GM12878 (cell line): ENCODE data around the gene GJB6. TPM values are rescaled to one million over a fixed set of nuclear protein-coding genes. Genes with fewer than 3 reads are reported as not detected.

Source experiments
- ATAC-seq: fragments of 200-7000 bp; cut with Tn5 transposase; 3 replicates; pipeline ENCODE4 v1.9.1; 2020; ENCODE audit warnings: mild to moderate bottlenecking, moderate library complexity
- BruUV-seq: library from RNA; stranded (reverse); fragments of 400-500 nt; replicated peaks from 2 replicates; lab custom pipeline; 2021; lab: Mats Ljungman, UMichigan
- CTCF ChIA-PET: fragments of 300-600 bp; sonication (Branson Sonifier 250); formaldehyde crosslinking; extraction: SDS; loops from one replicate; lab custom pipeline; 2021; ENCODE audit warnings: inconsistent platforms; lab: Yijun Ruan, JAX
- POLR2A ChIA-PET: fragments of 350-600 bp; formaldehyde crosslinking; extraction: SDS; loops from one replicate; lab custom pipeline; 2021; ENCODE audit warnings: inconsistent platforms; lab: Charles Lee
- RAD21 ChIA-PET: fragments of 300-600 bp; sonication (Branson Sonifier 250); formaldehyde crosslinking; loops from one replicate; lab custom pipeline; 2023; ENCODE audit warnings: antibody characterized with exemption; ENCODE audit not compliant: unreplicated experiment; lab: Charles Lee
- SMC1A ChIA-PET: fragments of 300-600 bp; sonication (Branson Sonifier 250); formaldehyde crosslinking; loops from one replicate; lab custom pipeline; 2023; ENCODE audit not compliant: unreplicated experiment, uncharacterized antibody; lab: Charles Lee
- DNase-seq: peaks from one replicate; pipeline ENCODE4 v3.0.0-alpha.2; 2011; ENCODE audit warnings: low read depth, low spot score
- FAIRE-seq: peaks from 3 replicates; lab custom pipeline; 2011; peaks lifted over from hg19 to GRCh38; lab: Jason Lieb, UNC
- H2AFZ ChIP-seq: 2 replicates; pipeline ENCODE4 v1.6.0; 2011; ENCODE audit warnings: low read depth, low read length, control low read depth; ENCODE audit not compliant: control insufficient read depth
- H3K27ac ChIP-seq: 2 replicates; pipeline ENCODE4 v1.5.1; 2011; ENCODE audit warnings: control low read depth; ENCODE audit not compliant: control insufficient read depth, insufficient read depth
- H3K27me3 ChIP-seq, 2 experiments: replicated peaks in 1 of 2; 2 replicates each; pipeline versions ENCODE4 v1.6.0 to v1.6.1; 2011; ENCODE audit warnings: low read length in 1 of 2; ENCODE audit not compliant: control insufficient read depth in 2 of 2, insufficient read depth in 2 of 2
- H3K36me3 ChIP-seq, 2 experiments: 2 replicates each; pipeline ENCODE4 v1.5.1; 2011; ENCODE audit warnings: low read length in 1 of 2; ENCODE audit not compliant: control insufficient read depth in 2 of 2, insufficient read depth in 2 of 2
- H3K4me1 ChIP-seq: 2 replicates; pipeline ENCODE4 v1.6.1; 2011; ENCODE audit warnings: mild to moderate bottlenecking, low read length, moderate library complexity, mixed read lengths; ENCODE audit not compliant: control insufficient read depth, insufficient read depth
- H3K4me2 ChIP-seq: 2 replicates; pipeline ENCODE4 v1.6.0; 2011; ENCODE audit warnings: control low read depth; ENCODE audit not compliant: control insufficient read depth, insufficient read depth
- H3K4me3 ChIP-seq: fragments of 200-600 bp; sonication (generic); 2 replicates; pipeline ENCODE4 v1.5.1; 2016
- H3K79me2 ChIP-seq: 2 replicates; pipeline ENCODE4 v1.6.0; 2011; ENCODE audit warnings: low read length; ENCODE audit not compliant: control insufficient read depth, insufficient read depth
- H3K9ac ChIP-seq: 2 replicates; pipeline ENCODE4 v1.8.0; 2011; ENCODE audit warnings: low read length, control low read depth, mixed read lengths; ENCODE audit not compliant: control insufficient read depth, insufficient read depth
- H3K9me3 ChIP-seq: replicated peaks from 3 replicates; pipeline ENCODE4 v1.5.1; 2011; ENCODE audit warnings: mild to moderate bottlenecking, low read length; ENCODE audit not compliant: control insufficient read depth, insufficient read depth
- H4K20me1 ChIP-seq: 2 replicates; pipeline ENCODE4 v1.6.0; 2011; ENCODE audit not compliant: control insufficient read depth, insufficient read depth
- BCLAF1 ChIP-seq: fragments of 450-650 bp; IDR thresholded peaks from 2 replicates; pipeline ENCODE4 v1.6.1; 2017; ENCODE audit warnings: antibody characterized with exemption, mild to moderate bottlenecking, moderate library complexity
- CEBPB ChIP-seq, 2 experiments: fragments of 150-350 bp in 1 of 2; IDR thresholded peaks; 2 replicates each; pipeline ENCODE4 v1.6.1; 2012 to 2014; ENCODE audit warnings: low read depth in 2 of 2, low read length in 2 of 2, borderline replicate concordance in 1 of 2, inconsistent platforms in 1 of 2
- EP300 ChIP-seq, 2 experiments: fragments of 150-350 bp in 1 of 2; IDR thresholded peaks; 2 replicates each; pipeline ENCODE4 v1.6.1; 2011 to 2012; ENCODE audit warnings: low read depth in 2 of 2, low read length in 2 of 2, borderline replicate concordance in 1 of 2, improper control_type of control experiment in 1 of 2, inconsistent platforms in 1 of 2; ENCODE audit not compliant: control insufficient read depth in 1 of 2
- FOS ChIP-seq: IDR thresholded peaks from 3 replicates; pipeline ENCODE4 v1.6.1; 2011; ENCODE audit warnings: borderline replicate concordance; ENCODE audit not compliant: insufficient read length; ENCODE audit errors: extremely low read depth
- HDAC6 ChIP-seq: fragments of 200-600 bp; sonication (generic); IDR thresholded peaks from one replicate; pipeline ENCODE4 v1.8.0; 2017; ENCODE audit warnings: antibody characterized with exemption; ENCODE audit not compliant: unreplicated experiment
- PML ChIP-seq: IDR thresholded peaks from 2 replicates; pipeline ENCODE4 v1.6.1; 2012; ENCODE audit warnings: low read length, inconsistent platforms
- RAD51 ChIP-seq: fragments of 450-650 bp; IDR thresholded peaks from 2 replicates; pipeline ENCODE4 v1.6.1; 2016; ENCODE audit warnings: moderate library complexity, mild to moderate bottlenecking, inconsistent platforms
- RUNX3 ChIP-seq: IDR thresholded peaks from 2 replicates; pipeline ENCODE4 v1.6.1; 2012; ENCODE audit warnings: low read length, inconsistent platforms
- SIX5 ChIP-seq: IDR thresholded peaks from 2 replicates; pipeline ENCODE4 v1.6.1; 2011; ENCODE audit warnings: mild to moderate bottlenecking, low read depth, low read length, moderate library complexity; ENCODE audit not compliant: severe bottlenecking
- SREBF1 ChIP-seq: IDR thresholded peaks from 2 replicates; pipeline ENCODE4 v1.6.1; 2012; ENCODE audit warnings: mild to moderate bottlenecking, low read length
- TCF3 ChIP-seq: IDR thresholded peaks from 2 replicates; pipeline ENCODE4 v1.6.1; 2012; ENCODE audit warnings: low read depth, mild to moderate bottlenecking, low read length, borderline replicate concordance; ENCODE audit not compliant: insufficient read depth
- ZNF24 ChIP-seq: fragments of 450-650 bp; IDR thresholded peaks from 2 replicates; pipeline ENCODE4 v1.6.1; 2017; ENCODE audit warnings: antibody characterized with exemption, mild to moderate bottlenecking
- ZNF274 ChIP-seq: IDR thresholded peaks from one replicate; pipeline ENCODE4 v1.8.0; 2011; ENCODE audit not compliant: insufficient read length, insufficient read depth
- ZNF592 ChIP-seq: fragments of 450-650 bp; IDR thresholded peaks from 2 replicates; pipeline ENCODE4 v1.6.1; 2017; ENCODE audit warnings: mild to moderate bottlenecking, moderate library complexity
- WGBS: methylation state at CpG from one replicate; pipeline ENCODE4 v1.1.6; 2016; ENCODE audit warnings: low lambda C conversion rate; ENCODE audit not compliant: insufficient replicate concordance, insufficient coverage; ENCODE audit errors: missing lambda C conversion rate; 5-methylcytosine and 5-hydroxymethylcytosine counted together
- in situ Hi-C: fragments of 300-500 bp; cut with MboI; formaldehyde crosslinking; loops from 9 replicates; pipeline ENCODE4 v1.14.3; 2018; ENCODE audit warnings: mixed read lengths
- intact Hi-C: fragments of 100-400 bp; cut with micrococcal nuclease; formaldehyde crosslinking; loops from one replicate; pipeline ENCODE4 v1.14.2; 2022; ENCODE audit not compliant: unreplicated experiment
- polyA plus RNA-seq, 11 experiments: library from polyadenylated mRNA; depleted of rRNA in 4 of 11; unstranded in 6 of 11; stranded (reverse) in 5 of 11; fragments of >200 nt; fragmentation: Nextera tagmentation in 4 of 11; fragmentation: Illumina TruSeq in 1 of 11; extraction: Ambion mirVana in 4 of 11; extraction: Trizol in 1 of 11; gene quantifications; 1 replicate in 1 of 11; 2 replicates in 10 of 11; pipeline versions ENCODE4 v1.2.1 to v1.2.3, GENCODE V29; 2011 to 2016; ENCODE audit warnings: inconsistent platforms in 2 of 11, missing spikeins in 2 of 11, low read depth in 1 of 11
- total RNA-seq, 4 experiments: library from RNA; depleted of rRNA in 3 of 4; stranded (reverse); fragments of >200 nt in 3 of 4; fragmentation: Illumina TruSeq in 1 of 4; extraction: Trizol in 1 of 4; gene quantifications; 2 replicates each; pipeline versions ENCODE4 v1.2.1 to v1.2.3, GENCODE V29; 2013 to 2021

GJB6 gene
- total and polyA plus RNA-seq, 10 of the 15 experiments (the other 5 are each of a cell fraction or from before 2014, with no cell fraction given), result 0.03 TPM; not detected in 9

GRCh38 chr13:20198781-20199180 is 33.3 kb downstream of the GJB6 start:
- ChIA-PET SMC1A (interaction anchor here (1.4 kb wide), 1 partner anchor 289 kb away, joined by 5 read pairs; no protein-coding TSS in a partner anchor), RAD21 (no interaction called here), CTCF (interaction anchor here (0.9 to 6.6 kb wide), 5 partner anchors 11 to 665 kb away, joined by 3 to 101 read pairs (median 3); no protein-coding TSS in a partner anchor), POLR2A (interaction anchor here (0.5 kb wide), 1 partner anchor 701 kb away, joined by 4 read pairs; no protein-coding TSS in a partner anchor)
- Histone ChIP-seq H3K4me1 (peaks cover 4% of the 10 kb centered on the region; the same call in 1 of the 2 replicates), H3K27me3 (peaks cover 3 to 14% of the 10 kb centered on the region in 2 experiments; a peak in 3 of 4 replicates), H3K9me3 (no peaks in the 10 kb centered on the region; the same call in 2 of the 3 replicates), H2AFZ (no peak overlapping the region), H3K36me3 (no peaks in the 10 kb centered on the region), H4K20me1 (no peaks in the 10 kb centered on the region), H3K27ac (no peak overlapping the region), H3K79me2 (no peaks in the 10 kb centered on the region), H3K9ac (no peak overlapping the region), H3K4me3 (no peak overlapping the region), H3K4me2 (no peak overlapping the region)
- FAIRE-seq (no peak), ATAC-seq (no peak), DNase-seq (no peak)
- 19% methylated on average over 1 of the region's 1 CpG for WGBS
- in situ Hi-C loops (loop anchor here (25.0 kb wide), 1 partner anchor 639 kb away; no protein-coding TSS in a partner anchor), intact Hi-C loops (loop anchor here (5.0 kb wide), 1 partner anchor 629 kb away; no protein-coding TSS in a partner anchor)
- no TSS peak for BruUV-seq
- no peak for TF ChIP-seq CEBPB (IDR thresholded peaks at IDR 0.05; ENCODE audit: borderline replicate concordance in 1 of 2, low read depth in 2 of 2, low read length in 2 of 2)
- no peak for TF ChIP-seq RUNX3
- no peak for TF ChIP-seq BCLAF1
- TF ChIP-seq ZNF24, result no peak
- TF ChIP-seq FOS, result no peak
- TF ChIP-seq SREBF1, result no peak
- TF ChIP-seq ZNF592, result no peak
- TF ChIP-seq SIX5, result no peak
- no peak for TF ChIP-seq RAD51
- TF ChIP-seq HDAC6, result no peak
- no peak for TF ChIP-seq PML
- TF ChIP-seq TCF3, result no peak
- TF ChIP-seq ZNF274, result no peak
- no peak for TF ChIP-seq EP300 (IDR thresholded peaks at IDR 0.05; ENCODE audit: borderline replicate concordance in 1 of 2, control insufficient read depth in 1 of 2, low read depth in 2 of 2, low read length in 2 of 2)
